SU-DHL-6 (cell line): ENCODE results near the gene MTA3.

Source experiments
- EZH2phosphoT487 ChIP-seq: fragments of 200-600 bp; sonication (generic), shearing (Covaris generic); conservative IDR thresholded peaks from 2 replicates; pipeline ENCODE4 v1.6.1; 2018; ENCODE audit warnings: mild to moderate bottlenecking, antibody characterized with exemption, low read length, moderate library complexity, mixed read lengths
- TF ChIP-seq, protein P1 (sequence below): fragments of 200-600 bp; sonication (generic); IDR thresholded peaks from one replicate; pipeline ENCODE4 v1.5.1; 2017; ENCODE audit warnings: antibody characterized with exemption, mild to moderate bottlenecking, low read length, moderate library complexity; ENCODE audit not compliant: insufficient read depth, poor library complexity, severe bottlenecking

DNA sequence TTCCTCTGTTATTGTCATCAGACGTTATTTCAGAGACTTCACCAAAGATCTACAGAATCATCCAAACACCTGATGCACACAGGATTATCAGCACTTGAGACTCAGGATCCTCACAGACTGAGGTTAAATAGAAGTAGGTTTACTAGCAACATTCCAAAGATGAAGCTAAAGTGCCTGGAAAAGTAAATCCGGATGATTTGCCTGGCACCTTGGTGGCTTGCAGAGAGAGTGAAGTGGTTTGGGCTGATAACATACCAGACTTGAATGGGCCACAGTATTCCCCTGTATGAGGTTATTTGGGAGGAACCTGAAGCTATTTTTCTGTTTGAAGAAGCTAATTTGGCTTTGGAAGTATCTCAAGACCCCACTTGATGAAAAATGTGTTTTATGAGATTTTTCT is 144.5 kb downstream of the MTA3 start:
- TF ChIP-seq, protein P1, sequence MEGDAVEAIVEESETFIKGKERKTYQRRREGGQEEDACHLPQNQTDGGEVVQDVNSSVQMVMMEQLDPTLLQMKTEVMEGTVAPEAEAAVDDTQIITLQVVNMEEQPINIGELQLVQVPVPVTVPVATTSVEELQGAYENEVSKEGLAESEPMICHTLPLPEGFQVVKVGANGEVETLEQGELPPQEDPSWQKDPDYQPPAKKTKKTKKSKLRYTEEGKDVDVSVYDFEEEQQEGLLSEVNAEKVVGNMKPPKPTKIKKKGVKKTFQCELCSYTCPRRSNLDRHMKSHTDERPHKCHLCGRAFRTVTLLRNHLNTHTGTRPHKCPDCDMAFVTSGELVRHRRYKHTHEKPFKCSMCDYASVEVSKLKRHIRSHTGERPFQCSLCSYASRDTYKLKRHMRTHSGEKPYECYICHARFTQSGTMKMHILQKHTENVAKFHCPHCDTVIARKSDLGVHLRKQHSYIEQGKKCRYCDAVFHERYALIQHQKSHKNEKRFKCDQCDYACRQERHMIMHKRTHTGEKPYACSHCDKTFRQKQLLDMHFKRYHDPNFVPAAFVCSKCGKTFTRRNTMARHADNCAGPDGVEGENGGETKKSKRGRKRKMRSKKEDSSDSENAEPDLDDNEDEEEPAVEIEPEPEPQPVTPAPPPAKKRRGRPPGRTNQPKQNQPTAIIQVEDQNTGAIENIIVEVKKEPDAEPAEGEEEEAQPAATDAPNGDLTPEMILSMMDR: no peak
- no peak for TF ChIP-seq EZH2phosphoT487
